Calu3 (cell line): ENCODE results near the gene GTF3C5. TPM values are rescaled to one million over a fixed set of nuclear protein-coding genes. Genes with fewer than 3 reads are reported as not detected.
"Not testable (repeated sequence)": the region's sequence is repeated elsewhere in the genome, so short reads cannot be mapped to it uniquely, and the experiment has no call there.

Experiments
- BruUV-seq: library from RNA; stranded (reverse); fragments of 400-500 nt; replicated peaks from 2 replicates; lab custom pipeline; 2021; lab: Mats Ljungman, UMichigan
- CTCF ChIA-PET: fragments of 300-600 bp; sonication (Branson Sonifier 250); formaldehyde crosslinking; loops from one replicate; lab custom pipeline; 2022; ENCODE audit warnings: antibody characterized with exemption; lab: Charles Lee
- DNase-seq: peaks from one replicate; pipeline ENCODE4 v3.0.0; 2022
- H3K27ac Mint-ChIP-seq: one replicate; pipeline ENCODE4 v1.8.0; 2022; ENCODE audit warnings: mixed read lengths; ENCODE audit not compliant: unreplicated experiment
- H3K27me3 Mint-ChIP-seq: one replicate; pipeline ENCODE4 v1.8.0; 2022; ENCODE audit warnings: mixed read lengths; ENCODE audit not compliant: unreplicated experiment
- H3K36me3 Mint-ChIP-seq: one replicate; pipeline ENCODE4 v1.8.0; 2022; ENCODE audit warnings: mild to moderate bottlenecking, moderate library complexity, mixed read lengths; ENCODE audit not compliant: insufficient read depth, unreplicated experiment
- H3K4me1 Mint-ChIP-seq: one replicate; pipeline ENCODE4 v1.8.0; 2022; ENCODE audit warnings: mild to moderate bottlenecking, low read depth, mixed read lengths; ENCODE audit not compliant: unreplicated experiment
- H3K4me3 Mint-ChIP-seq: one replicate; pipeline ENCODE4 v1.8.0; 2022; ENCODE audit warnings: mild to moderate bottlenecking, low read depth, moderate library complexity, mixed read lengths; ENCODE audit not compliant: unreplicated experiment
- H3K9me3 Mint-ChIP-seq: one replicate; pipeline ENCODE4 v1.8.0; 2022; ENCODE audit warnings: low read depth, mixed read lengths; ENCODE audit not compliant: unreplicated experiment
- intact Hi-C: fragments of 100-400 bp; cut with micrococcal nuclease; formaldehyde crosslinking; loops from one replicate; pipeline ENCODE4 v1.10.0; 2022; ENCODE audit not compliant: unreplicated experiment
- total RNA-seq: library from RNA; stranded (reverse); gene quantifications from 2 replicates; pipeline ENCODE4 v1.2.3, GENCODE V29; 2022
- TF ChIP-seq, protein P1 (sequence below): fragments of 200-600 bp; IDR thresholded peaks from one replicate; pipeline ENCODE4 v1.8.0; 2022; ENCODE audit warnings: antibody characterized with exemption; ENCODE audit not compliant: unreplicated experiment

Gene GTF3C5
- total RNA-seq, 1 experiment from 2014 or later: 43.7 TPM

DNA sequence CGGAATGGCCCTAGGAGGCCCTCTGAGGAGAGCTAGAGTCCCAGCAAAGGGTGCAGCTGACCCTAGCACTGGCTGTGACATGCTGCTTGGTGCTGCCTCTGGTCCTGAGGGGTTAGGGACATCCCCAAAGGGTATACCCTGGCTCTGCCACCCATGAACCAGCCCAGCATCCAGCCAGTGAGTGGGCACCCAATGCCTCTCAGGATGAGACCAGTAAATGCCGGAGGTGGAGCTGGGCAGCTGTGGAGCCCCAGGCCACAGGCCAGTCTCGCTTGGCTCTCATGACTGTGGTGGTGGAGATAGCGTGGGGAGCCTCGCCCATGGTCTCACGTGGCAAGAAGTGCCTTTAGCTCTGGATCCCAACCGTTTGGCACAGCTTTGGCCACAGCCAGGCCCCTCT is 27.3 kb downstream of the GTF3C5 start:
- DNase-seq: no peak
- TF ChIP-seq, protein P1, sequence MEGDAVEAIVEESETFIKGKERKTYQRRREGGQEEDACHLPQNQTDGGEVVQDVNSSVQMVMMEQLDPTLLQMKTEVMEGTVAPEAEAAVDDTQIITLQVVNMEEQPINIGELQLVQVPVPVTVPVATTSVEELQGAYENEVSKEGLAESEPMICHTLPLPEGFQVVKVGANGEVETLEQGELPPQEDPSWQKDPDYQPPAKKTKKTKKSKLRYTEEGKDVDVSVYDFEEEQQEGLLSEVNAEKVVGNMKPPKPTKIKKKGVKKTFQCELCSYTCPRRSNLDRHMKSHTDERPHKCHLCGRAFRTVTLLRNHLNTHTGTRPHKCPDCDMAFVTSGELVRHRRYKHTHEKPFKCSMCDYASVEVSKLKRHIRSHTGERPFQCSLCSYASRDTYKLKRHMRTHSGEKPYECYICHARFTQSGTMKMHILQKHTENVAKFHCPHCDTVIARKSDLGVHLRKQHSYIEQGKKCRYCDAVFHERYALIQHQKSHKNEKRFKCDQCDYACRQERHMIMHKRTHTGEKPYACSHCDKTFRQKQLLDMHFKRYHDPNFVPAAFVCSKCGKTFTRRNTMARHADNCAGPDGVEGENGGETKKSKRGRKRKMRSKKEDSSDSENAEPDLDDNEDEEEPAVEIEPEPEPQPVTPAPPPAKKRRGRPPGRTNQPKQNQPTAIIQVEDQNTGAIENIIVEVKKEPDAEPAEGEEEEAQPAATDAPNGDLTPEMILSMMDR: no peak
- Mint-ChIP-seq H3K4me3 (no peak overlapping the region), H3K27ac (no peak overlapping the region), H3K9me3 (no peaks in the 10 kb centered on the region), H3K36me3 (peaks cover 25% of the 10 kb centered on the region), H3K27me3 (no peaks in the 10 kb centered on the region), H3K4me1 (no peaks in the 10 kb centered on the region)
- intact Hi-C loops: no loop called here
- BruUV-seq: TSS peak; percentile 65
- CTCF ChIA-PET: no interaction called here

DNA sequence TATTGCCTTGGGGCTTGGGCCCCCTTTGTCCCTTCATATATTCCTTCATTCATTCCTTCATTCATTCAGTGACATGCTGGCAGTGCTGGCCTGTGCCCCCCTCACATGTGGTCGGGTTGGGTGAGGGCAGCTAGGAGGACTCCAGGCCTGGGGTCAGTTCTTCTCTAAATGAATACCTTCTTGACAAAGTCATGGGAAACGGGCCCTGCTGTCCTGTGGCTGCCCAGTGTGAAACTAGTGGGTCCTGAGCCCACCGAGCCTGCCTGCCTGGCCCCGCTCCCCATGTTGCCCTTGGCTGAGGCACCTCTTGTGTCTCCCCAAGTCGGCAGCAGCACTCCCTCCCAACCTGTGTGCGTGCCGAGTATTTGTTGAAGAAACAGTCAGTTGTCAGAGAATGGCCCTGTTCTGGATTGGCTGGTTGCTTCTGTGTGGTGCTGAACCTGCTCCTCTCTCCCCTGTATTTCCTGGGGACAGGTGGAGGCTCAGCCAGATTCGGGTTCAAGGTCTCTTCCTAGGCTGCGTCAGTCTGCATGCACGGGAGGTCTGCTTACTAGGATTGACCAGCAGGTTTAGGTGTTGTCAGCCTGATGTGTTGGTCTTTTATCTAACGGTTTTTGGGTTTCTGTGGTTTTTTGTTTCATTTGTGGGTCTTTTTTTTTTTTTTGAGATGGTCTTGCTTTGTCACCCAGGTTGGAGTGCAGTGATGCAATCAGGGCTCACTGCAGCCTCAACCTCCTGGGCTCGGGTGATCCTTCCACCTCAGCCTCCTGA is 27.9 kb downstream of the GTF3C5 start:
- peaks cover 22% of the 10 kb centered on the region for H3K36me3 Mint-ChIP-seq
- no TSS peak for BruUV-seq
- H3K27me3 Mint-ChIP-seq: no peaks in the 10 kb centered on the region
- no peak overlapping the region for H3K27ac Mint-ChIP-seq
- DNase-seq: no peak
- TF ChIP-seq, protein P1: no peak
- H3K9me3 Mint-ChIP-seq: no peaks in the 10 kb centered on the region
- CTCF ChIA-PET: no interaction called here
- H3K4me3 Mint-ChIP-seq: no peak overlapping the region
- no peaks in the 10 kb centered on the region for H3K4me1 Mint-ChIP-seq
- intact Hi-C loops: no loop called here

DNA sequence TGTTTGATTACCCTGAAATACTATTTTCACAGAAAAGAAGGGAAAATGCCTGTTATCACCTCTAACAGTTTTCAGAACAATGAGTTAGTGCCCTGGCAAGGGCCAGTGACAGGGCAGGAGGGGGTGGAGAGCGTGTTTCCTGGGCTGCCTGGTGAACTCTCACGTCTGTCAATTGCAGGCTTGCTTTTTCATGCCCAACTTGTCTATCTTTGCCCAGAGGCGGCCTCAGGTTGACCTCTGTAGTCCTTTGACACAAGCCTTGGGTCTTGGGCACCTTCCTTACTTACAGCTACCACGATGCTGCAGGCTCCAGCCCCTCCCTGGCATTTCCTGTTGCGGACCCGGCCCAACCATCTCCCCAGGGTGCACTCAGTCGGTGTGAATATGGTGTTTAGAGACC is 28.8 kb downstream of the GTF3C5 start:
- H3K4me3 Mint-ChIP-seq: no peak overlapping the region
- H3K27ac Mint-ChIP-seq: no peak overlapping the region
- no peaks in the 10 kb centered on the region for H3K4me1 Mint-ChIP-seq
- H3K27me3 Mint-ChIP-seq: no peaks in the 10 kb centered on the region
- TF ChIP-seq, protein P1: no peak
- intact Hi-C loops: no loop called here
- no peak for DNase-seq
- BruUV-seq: no TSS peak
- CTCF ChIA-PET: no interaction called here
- H3K36me3 Mint-ChIP-seq: peaks cover 16% of the 10 kb centered on the region
- H3K9me3 Mint-ChIP-seq: no peaks in the 10 kb centered on the region

DNA sequence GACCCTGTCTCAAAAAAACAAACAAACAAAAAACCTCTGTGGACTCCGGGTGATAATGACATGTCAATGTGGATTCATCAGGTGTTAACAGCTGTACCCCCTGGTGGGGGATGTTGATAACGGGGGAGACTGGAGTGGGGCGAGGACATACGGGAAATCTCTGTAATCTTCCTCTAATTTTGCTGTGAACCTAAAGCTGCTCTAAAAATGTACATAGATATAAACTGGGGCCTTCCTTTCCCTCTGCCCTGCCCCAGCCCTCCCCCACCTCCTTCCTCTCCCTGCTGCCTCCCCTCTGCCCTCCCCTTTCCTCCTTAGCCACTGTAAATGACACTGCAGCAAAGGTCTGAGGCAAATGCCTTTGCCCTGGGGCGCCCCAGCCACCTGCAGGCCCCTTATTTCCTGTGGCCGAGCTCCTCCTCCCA is 29.6 kb downstream of the GTF3C5 start:
- no peaks in the 10 kb centered on the region for H3K4me1 Mint-ChIP-seq
- no peak for DNase-seq
- H3K4me3 Mint-ChIP-seq: no peak overlapping the region
- no peaks in the 10 kb centered on the region for H3K9me3 Mint-ChIP-seq
- peaks cover 16% of the 10 kb centered on the region for H3K36me3 Mint-ChIP-seq
- TF ChIP-seq, protein P1: no peak
- BruUV-seq: no TSS peak
- CTCF ChIA-PET: interaction anchor here (0.6 kb wide), 1 partner anchor 218 kb away, joined by 6 read pairs; no protein-coding TSS in a partner anchor
- intact Hi-C loops: no loop called here
- no peaks in the 10 kb centered on the region for H3K27me3 Mint-ChIP-seq
- H3K27ac Mint-ChIP-seq: no peak overlapping the region

DNA sequence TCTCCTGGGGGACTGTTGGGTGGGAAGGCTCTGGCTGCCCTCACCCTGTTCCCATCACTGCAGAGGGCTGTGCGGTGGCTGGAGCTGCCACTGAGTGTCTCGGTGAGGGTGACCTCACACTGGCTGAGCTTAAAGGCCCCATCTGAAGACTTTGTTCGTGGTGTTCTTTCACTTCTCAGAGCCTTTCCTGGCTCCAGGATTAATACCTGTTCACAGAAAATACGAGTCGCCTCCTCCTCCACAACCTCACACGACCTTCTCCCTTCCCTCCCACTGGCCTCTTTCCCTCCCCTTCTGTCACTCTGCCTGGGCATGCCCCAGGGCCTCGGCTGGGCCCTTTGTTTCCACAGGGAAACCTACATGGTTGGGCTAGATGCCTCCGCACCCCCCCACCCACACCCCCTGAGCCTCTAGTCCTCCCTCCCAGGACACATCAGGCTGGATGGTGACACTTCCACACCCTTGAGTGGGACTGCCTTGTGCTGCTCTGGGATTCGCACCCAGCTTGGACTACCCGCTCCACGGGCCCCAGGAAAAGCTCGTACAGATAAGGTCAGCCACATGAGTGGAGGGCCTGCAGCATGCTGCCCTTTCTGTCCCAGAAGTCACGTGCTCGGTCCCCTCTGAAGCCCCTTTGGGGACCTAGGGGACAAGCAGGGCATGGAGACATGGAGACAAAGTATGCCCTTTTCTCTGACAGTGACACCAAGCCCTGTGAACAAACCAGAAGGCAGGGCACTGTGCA is 30.4 kb downstream of the GTF3C5 start:
- H3K27me3 Mint-ChIP-seq, DNase-seq, BruUV-seq, intact Hi-C loops, H3K27ac Mint-ChIP-seq, H3K4me3 Mint-ChIP-seq, H3K9me3 Mint-ChIP-seq, H3K4me1 Mint-ChIP-seq: not testable (repeated sequence)
- peaks cover 16% of the 10 kb centered on the region for H3K36me3 Mint-ChIP-seq
- CTCF ChIA-PET: interaction anchor here (0.6 kb wide), 1 partner anchor 217 kb away, joined by 6 read pairs; no protein-coding TSS in a partner anchor

GRCh38 chr9:133061764-133062145 is 31.0 kb downstream of the GTF3C5 start, which contains the start of gene CEL:
TSS of gene CEL (plus strand) at chr9:133061981. CDS start at chr9:133062003, 22 bp downstream.
- H3K9me3 Mint-ChIP-seq, H3K27ac Mint-ChIP-seq, intact Hi-C loops, CTCF ChIA-PET, H3K27me3 Mint-ChIP-seq, H3K4me1 Mint-ChIP-seq, H3K4me3 Mint-ChIP-seq, BruUV-seq, DNase-seq: not testable (repeated sequence)
- peaks cover 16% of the 10 kb centered on the region for H3K36me3 Mint-ChIP-seq
